K562 (cell line): ENCODE data around the gene PRM1.

ENCODE experiments used
- OTX1 ChIP-seq: fragments of 450-650 bp; formaldehyde crosslinking; IDR thresholded peaks from 2 replicates; pipeline ENCODE4 v1.4.0; 2022; ENCODE audit warnings: mild to moderate bottlenecking
- ZNF830 ChIP-seq: fragments of 250-450 bp; sonication (Bioruptor Pico); IDR thresholded peaks from 2 replicates; pipeline ENCODE4 v1.5.0; 2021; ENCODE audit warnings: mild to moderate bottlenecking

DNA sequence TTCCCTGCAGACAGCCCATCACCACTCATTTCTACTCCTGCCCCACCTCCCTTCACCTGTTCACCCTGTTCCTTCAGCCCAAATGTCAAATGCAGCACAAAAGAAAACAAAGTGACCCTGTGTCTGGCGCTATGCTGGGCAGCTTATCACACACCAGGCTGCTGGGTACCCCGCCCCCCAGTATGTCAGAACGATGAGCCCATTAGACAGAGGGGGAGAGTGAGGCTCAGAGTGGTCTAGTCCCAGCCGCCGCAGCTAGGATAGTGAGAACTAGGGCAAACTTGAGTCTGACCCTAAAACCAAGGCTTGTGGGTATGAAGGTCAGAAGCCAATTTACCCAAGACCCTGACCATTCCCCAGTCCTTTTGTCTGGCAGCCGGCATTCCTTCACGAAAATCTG, 16.0 kb downstream of the PRM1 start:
- TF ChIP-seq ZNF830 (CRISPR knock-in tag): no peak
- TF ChIP-seq OTX1 (CRISPR knock-in tag): no peak
